ENCODE results near the gene THSD7B.

DNA sequence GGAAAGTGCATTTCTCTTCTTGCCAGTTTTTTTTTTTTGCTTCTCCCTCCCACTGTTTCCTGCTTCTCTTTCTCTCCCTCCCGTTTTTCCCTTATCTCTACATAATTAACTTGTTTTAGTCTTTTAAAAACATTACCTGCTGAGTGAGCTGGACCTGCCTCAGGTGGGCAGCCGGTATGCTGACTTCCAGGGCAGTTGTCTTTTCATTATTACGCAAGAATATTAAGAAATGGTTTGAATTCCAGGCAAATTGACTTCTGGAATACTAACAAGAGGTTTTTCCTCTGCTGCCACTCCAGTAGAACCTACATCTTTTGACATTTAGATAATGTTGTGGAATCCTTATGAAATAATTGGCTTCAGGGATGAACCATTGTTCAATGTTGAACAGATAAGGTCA is 161.8 kb downstream of the THSD7B start:
- no peak for TF ChIP-seq POLR2A (IDR thresholded peaks at IDR 0.05)
- TF ChIP-seq, protein P1, sequence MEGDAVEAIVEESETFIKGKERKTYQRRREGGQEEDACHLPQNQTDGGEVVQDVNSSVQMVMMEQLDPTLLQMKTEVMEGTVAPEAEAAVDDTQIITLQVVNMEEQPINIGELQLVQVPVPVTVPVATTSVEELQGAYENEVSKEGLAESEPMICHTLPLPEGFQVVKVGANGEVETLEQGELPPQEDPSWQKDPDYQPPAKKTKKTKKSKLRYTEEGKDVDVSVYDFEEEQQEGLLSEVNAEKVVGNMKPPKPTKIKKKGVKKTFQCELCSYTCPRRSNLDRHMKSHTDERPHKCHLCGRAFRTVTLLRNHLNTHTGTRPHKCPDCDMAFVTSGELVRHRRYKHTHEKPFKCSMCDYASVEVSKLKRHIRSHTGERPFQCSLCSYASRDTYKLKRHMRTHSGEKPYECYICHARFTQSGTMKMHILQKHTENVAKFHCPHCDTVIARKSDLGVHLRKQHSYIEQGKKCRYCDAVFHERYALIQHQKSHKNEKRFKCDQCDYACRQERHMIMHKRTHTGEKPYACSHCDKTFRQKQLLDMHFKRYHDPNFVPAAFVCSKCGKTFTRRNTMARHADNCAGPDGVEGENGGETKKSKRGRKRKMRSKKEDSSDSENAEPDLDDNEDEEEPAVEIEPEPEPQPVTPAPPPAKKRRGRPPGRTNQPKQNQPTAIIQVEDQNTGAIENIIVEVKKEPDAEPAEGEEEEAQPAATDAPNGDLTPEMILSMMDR (IDR thresholded peaks at IDR 0.05), result no peak

All from upper lobe of left lung (tissue), 4 donors.